Spleen (tissue), 11 donors: Measurements from ENCODE around the gene KLRB1. TPM values are rescaled to one million over a fixed set of nuclear protein-coding genes. Genes with fewer than 3 reads are reported as not detected.
"Not testable (repeated sequence)": the region's sequence is repeated elsewhere in the genome, so short reads cannot be mapped to it uniquely, and the experiment has no call there.

Experiments used
- DNase-seq: peaks from one replicate; pipeline ENCODE4 v3.0.0-alpha.2; 2020
- H3K27ac ChIP-seq, 8 donors: fragments of 200-600 bp; sonication (generic) in 7 of 8; 1 replicate in 4 of 8; 2 replicates in 4 of 8; pipeline versions ENCODE4 v1.5.0 to v1.8.0; 2016 to 2021; ENCODE audit warnings: inconsistent platforms in 4 of 8, mild to moderate bottlenecking in 4 of 8, moderate library complexity in 1 of 8
- H3K27me3 ChIP-seq, 7 donors: fragments of 200-600 bp; sonication (generic) in 6 of 7; replicated peaks in 1 of 7; 1 replicate in 4 of 7; 2 replicates in 3 of 7; pipeline versions ENCODE4 v1.5.0 to v1.8.0; 2016 to 2021; ENCODE audit warnings: inconsistent platforms in 3 of 7, mild to moderate bottlenecking in 1 of 7
- H3K36me3 ChIP-seq, 6 donors: fragments of 200-600 bp; sonication (generic) in 5 of 6; 1 replicate in 4 of 6; 2 replicates in 2 of 6; pipeline versions ENCODE4 v1.5.0 to v1.8.0; 2016 to 2021; ENCODE audit warnings: inconsistent platforms in 2 of 6
- H3K4me1 ChIP-seq, 6 donors: fragments of 200-600 bp; sonication (generic) in 5 of 6; 1 replicate in 3 of 6; 2 replicates in 3 of 6; pipeline versions ENCODE4 v1.5.0 to v1.8.0; 2016 to 2021; ENCODE audit warnings: inconsistent platforms in 3 of 6
- H3K4me3 ChIP-seq, 8 donors: fragments of 200-600 bp; sonication (generic) in 7 of 8; 1 replicate in 4 of 8; 2 replicates in 4 of 8; pipeline versions ENCODE4 v1.5.0 to v1.8.0; 2016 to 2021; ENCODE audit warnings: inconsistent platforms in 4 of 8, mild to moderate bottlenecking in 4 of 8, moderate library complexity in 2 of 8
- H3K9me3 ChIP-seq, 8 donors: fragments of 200-600 bp; sonication (generic) in 7 of 8; 1 replicate in 4 of 8; 2 replicates in 4 of 8; pipeline versions ENCODE4 v1.5.0 to v1.8.0; 2016 to 2021; ENCODE audit warnings: inconsistent platforms in 4 of 8
- POLR2A ChIP-seq, 3 donors: fragments of 450-650 bp; IDR thresholded peaks; one replicate each; pipeline ENCODE4 v1.5.1; 2017; ENCODE audit warnings: antibody characterized with exemption in 3 of 3, mild to moderate bottlenecking in 1 of 3
- POLR2AphosphoS5 ChIP-seq, 3 donors: sonication (generic); formaldehyde crosslinking; IDR thresholded peaks; one replicate each; pipeline ENCODE4 v1.5.1; 2017; ENCODE audit warnings: antibody characterized with exemption in 3 of 3
- WGBS, 5 donors: extraction: QIAGEN DNeasy Blood & Tissue Kit in 3 of 5; methylation state at CpG; one replicate each; pipeline versions ENCODE4 v1.1.5 to v1.1.7; 2013 to 2018; 5-methylcytosine and 5-hydroxymethylcytosine counted together
- intact Hi-C: fragments of 100-400 bp; cut with DNase I; formaldehyde crosslinking; loops from one replicate; pipeline ENCODE4 v1.15.0; 2023; ENCODE audit warnings: low total_unique reads
- polyA plus RNA-seq, 3 donors: library from polyadenylated mRNA; stranded (reverse); fragments of 200-250 nt; gene quantifications; one replicate each; pipeline ENCODE4 v1.2.1, GENCODE V29; 2013
- total RNA-seq, 7 donors: library from RNA; depleted of rRNA in 3 of 7; stranded (reverse); fragments of >200 nt in 3 of 7; fragmentation: NEBNext Ultra II Directional in 4 of 7; extraction: Animal tissue kit (Norgen Biotek cat#: 25700) in 4 of 7; gene quantifications; one replicate each; pipeline versions ENCODE4 v1.1.0 to v1.2.1, GENCODE V29; 2016 to 2021
- TF ChIP-seq, protein P1 (sequence below), 11 experiments: fragments of 200-600 bp in 7 of 11; fragments of 450-650 bp in 4 of 11; sonication (generic) in 4 of 11; IDR thresholded peaks in 8 of 11; conservative IDR thresholded peaks in 3 of 11; 1 replicate in 7 of 11; 2 replicates in 4 of 11; pipeline versions ENCODE4 v1.4.0 to v1.8.0; 2016 to 2021; ENCODE audit warnings: antibody characterized with exemption in 11 of 11, inconsistent platforms in 4 of 11, mild to moderate bottlenecking in 1 of 11
- donor health status: healthy with polysubstance abuse.
- donor health status: DM: no; HTN: no; CAD: no; lungs with moderate emphysema.
- donor health status: DM: no; HTN: no; CAD: no.
- donor health status: Bipolar disorder and iron deficiency.
- donor health status: healthy.
- donor health status: DM: no; HTN: no; CAD: no.
- donor health status: DM: yes; HTN: yes; CAD: no.

The KLRB1 gene
- total and polyA plus RNA-seq, 10 donors = 4.9 to 28.2 (median 14.1) TPM

- H3K27me3 ChIP-seq = no peaks in the 10 kb centered on the region
- H3K36me3 ChIP-seq = no peaks in the 10 kb centered on the region
- 79 to 92% (median 88%) methylated on average over 4 of the region's 4 CpGs for WGBS, 5 donors
- DNase-seq = no peak
- H3K4me1 ChIP-seq = no peaks in the 10 kb centered on the region
- intact Hi-C loops = no loop called here
- H3K27ac ChIP-seq = peak overlapping the region in 4 of 8 donors; percentile 39 to 60 (median 50)
- peak overlapping the region in 2 of 8 donors; percentile 7 to 55 for H3K4me3 ChIP-seq
- TF ChIP-seq, protein P1, sequence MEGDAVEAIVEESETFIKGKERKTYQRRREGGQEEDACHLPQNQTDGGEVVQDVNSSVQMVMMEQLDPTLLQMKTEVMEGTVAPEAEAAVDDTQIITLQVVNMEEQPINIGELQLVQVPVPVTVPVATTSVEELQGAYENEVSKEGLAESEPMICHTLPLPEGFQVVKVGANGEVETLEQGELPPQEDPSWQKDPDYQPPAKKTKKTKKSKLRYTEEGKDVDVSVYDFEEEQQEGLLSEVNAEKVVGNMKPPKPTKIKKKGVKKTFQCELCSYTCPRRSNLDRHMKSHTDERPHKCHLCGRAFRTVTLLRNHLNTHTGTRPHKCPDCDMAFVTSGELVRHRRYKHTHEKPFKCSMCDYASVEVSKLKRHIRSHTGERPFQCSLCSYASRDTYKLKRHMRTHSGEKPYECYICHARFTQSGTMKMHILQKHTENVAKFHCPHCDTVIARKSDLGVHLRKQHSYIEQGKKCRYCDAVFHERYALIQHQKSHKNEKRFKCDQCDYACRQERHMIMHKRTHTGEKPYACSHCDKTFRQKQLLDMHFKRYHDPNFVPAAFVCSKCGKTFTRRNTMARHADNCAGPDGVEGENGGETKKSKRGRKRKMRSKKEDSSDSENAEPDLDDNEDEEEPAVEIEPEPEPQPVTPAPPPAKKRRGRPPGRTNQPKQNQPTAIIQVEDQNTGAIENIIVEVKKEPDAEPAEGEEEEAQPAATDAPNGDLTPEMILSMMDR (IDR thresholded peaks at IDR 0.05 in 8 of 11, conservative IDR thresholded peaks at IDR 0.05 in 3 of 11) = no peak
- no peak for TF ChIP-seq POLR2AphosphoS5 (IDR thresholded peaks at IDR 0.05)
- TF ChIP-seq POLR2A (IDR thresholded peaks at IDR 0.05) = no peak
- peaks cover 0 to 5% (median 0%) of the 10 kb centered on the region in 8 donors for H3K9me3 ChIP-seq
Measured at GRCh38 chr12:9606736-9607372, 862 bp downstream of the KLRB1 start.

GRCh38 chr12:9606247-9606646, 1.5 kb downstream of the KLRB1 start:
- H3K27me3 ChIP-seq = no peaks in the 10 kb centered on the region
- TF ChIP-seq POLR2AphosphoS5 (IDR thresholded peaks at IDR 0.05) = no peak
- TF ChIP-seq POLR2A (IDR thresholded peaks at IDR 0.05) = no peak
- TF ChIP-seq, protein P1 (IDR thresholded peaks at IDR 0.05 in 8 of 11, conservative IDR thresholded peaks at IDR 0.05 in 3 of 11) = no peak
- no peak for DNase-seq
- intact Hi-C loops = no loop called here
- H3K9me3 ChIP-seq = peaks cover 0 to 5% (median 0%) of the 10 kb centered on the region in 8 donors
- H3K27ac ChIP-seq = peak overlapping the region in 2 of 8 donors; percentile 41 to 60
- H3K4me3 ChIP-seq = peak overlapping the region in 1 of 8 donors; percentile 49
- WGBS, 5 donors = 79 to 91% (median 82%) methylated on average over 3 of the region's 3 CpGs
- H3K4me1 ChIP-seq = no peaks in the 10 kb centered on the region
- no peaks in the 10 kb centered on the region for H3K36me3 ChIP-seq

DNA sequence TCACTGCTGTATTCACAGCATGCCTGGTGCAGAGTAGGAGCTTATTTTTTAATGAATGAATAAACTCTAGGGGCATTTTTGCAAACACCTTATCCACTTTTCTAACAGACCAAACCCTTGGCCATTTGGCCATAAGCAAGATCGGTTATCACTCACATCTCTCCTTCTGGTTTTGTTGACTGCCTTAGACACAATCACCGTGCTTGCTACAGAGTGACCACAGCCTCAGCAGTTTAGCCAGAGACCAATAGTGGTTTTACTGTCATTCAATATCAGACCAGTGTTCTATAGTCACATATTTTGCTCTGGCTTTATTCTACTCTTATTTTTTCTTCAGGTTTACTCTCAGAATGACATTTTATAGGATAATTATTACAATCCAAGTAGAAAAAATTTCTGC, 2.2 kb downstream of the KLRB1 start:
- intact Hi-C loops = no loop called here
- 89 to 97% (median 93%) methylated on average over 2 of the region's 2 CpGs for WGBS, 5 donors
- DNase-seq = no peak
- H3K27ac ChIP-seq = peak overlapping the region in 3 of 8 donors; percentile 20 to 60 (median 22)
- H3K4me3 ChIP-seq = peak overlapping the region in 1 of 8 donors; percentile 49
- peaks cover 0 to 3% (median 0%) of the 10 kb centered on the region in 8 donors for H3K9me3 ChIP-seq
- H3K4me1 ChIP-seq = no peaks in the 10 kb centered on the region
- H3K36me3 ChIP-seq = no peaks in the 10 kb centered on the region
- H3K27me3 ChIP-seq = no peaks in the 10 kb centered on the region
- no peak for TF ChIP-seq POLR2A (IDR thresholded peaks at IDR 0.05)
- TF ChIP-seq, protein P1 (IDR thresholded peaks at IDR 0.05 in 8 of 11, conservative IDR thresholded peaks at IDR 0.05 in 3 of 11) = no peak
- TF ChIP-seq POLR2AphosphoS5 (IDR thresholded peaks at IDR 0.05) = no peak

- Histone ChIP-seq H3K27me3 (no peaks in the 10 kb centered on the region), H3K9me3 (no peaks in the 10 kb centered on the region), H3K36me3 (no peaks in the 10 kb centered on the region), H3K4me1 (no peaks in the 10 kb centered on the region), H3K27ac (no peak overlapping the region), H3K4me3 (no peak overlapping the region)
- TF ChIP-seq POLR2AphosphoS5 (IDR thresholded peaks at IDR 0.05) (no peak), POLR2A (IDR thresholded peaks at IDR 0.05) (no peak)
- TF ChIP-seq, protein P1 (IDR thresholded peaks at IDR 0.05 in 8 of 11, conservative IDR thresholded peaks at IDR 0.05 in 3 of 11) = no peak
- DNase-seq = no peak
- 84 to 92% (median 88%) methylated on average over 5 of the region's 5 CpGs for WGBS, 5 donors
- intact Hi-C loops = no loop called here
Measured at GRCh38 chr12:9604287-9604686, 3.4 kb downstream of the KLRB1 start.

- DNase-seq, H3K9me3 ChIP-seq, H3K27me3 ChIP-seq, H3K4me3 ChIP-seq, intact Hi-C loops, H3K36me3 ChIP-seq, H3K4me1 ChIP-seq, H3K27ac ChIP-seq: not testable (repeated sequence)
- 83 to 96% (median 88%) methylated on average over 3 of the region's 3 CpGs for WGBS, 5 donors
Measured at GRCh38 chr12:9600426-9600825, 7.3 kb downstream of the KLRB1 start.
